Lung microvascular endothelial cell (primary cell): ENCODE measurements around the gene RAI14. TPM values are rescaled to one million over a fixed set of nuclear protein-coding genes. Genes with fewer than 3 reads are reported as not detected.
"Not testable (repeated sequence)": the region's sequence is repeated elsewhere in the genome, so short reads cannot be mapped to it uniquely, and the experiment has no call there.

Experiments
- DNase-seq, 2 donors: peaks; one replicate each; pipeline versions ENCODE4 v3.0.0 to v3.0.0-alpha.2; 2010; ENCODE audit warnings: low read depth in 2 of 2
- total RNA-seq: library from RNA; depleted of rRNA; stranded (reverse); fragments of >200 nt; gene quantifications from 2 replicates; pipeline ENCODE4 v1.2.1, GENCODE V29; 2014

The RAI14 gene
- total RNA-seq, 1 donor from 2014 or later = 187 TPM

DNA sequence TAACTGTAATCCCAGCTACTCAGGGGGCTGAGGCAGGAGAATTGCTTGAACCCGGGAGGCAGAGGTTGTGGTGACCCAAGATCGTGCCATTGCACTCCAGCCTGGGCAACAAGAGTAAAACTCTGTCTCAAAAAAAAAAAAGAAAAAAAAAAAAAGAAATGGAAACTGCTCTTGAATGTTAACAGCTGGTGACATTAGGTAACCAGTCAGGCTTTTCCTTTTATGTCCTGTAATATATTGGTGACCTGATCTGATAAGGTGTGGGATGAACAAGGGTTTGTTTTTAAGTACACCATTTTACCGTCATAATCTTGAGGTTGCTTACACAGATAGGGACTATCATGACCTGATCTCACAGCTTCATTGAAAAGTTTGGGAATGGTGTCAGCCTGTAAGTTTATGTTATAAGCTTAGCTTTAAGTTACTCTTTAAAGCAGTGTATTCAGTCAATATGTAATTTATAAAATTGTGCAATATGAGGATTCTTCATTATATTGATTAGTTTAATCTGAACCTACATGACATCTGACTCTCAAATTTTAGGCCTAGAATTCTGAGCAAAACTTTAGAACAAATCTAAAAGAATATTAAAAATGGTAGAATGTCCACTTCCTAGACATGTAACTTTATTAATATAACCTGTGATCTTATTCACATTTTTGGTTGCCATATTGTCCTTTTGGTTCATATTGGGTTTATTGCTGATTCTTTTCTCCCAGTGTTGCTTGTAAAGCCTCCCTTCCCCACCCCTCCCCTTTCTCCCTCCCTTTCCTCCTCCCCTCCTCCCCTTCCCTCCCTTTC is 41.4 kb downstream of the RAI14 start:
- no peak for DNase-seq

DNA sequence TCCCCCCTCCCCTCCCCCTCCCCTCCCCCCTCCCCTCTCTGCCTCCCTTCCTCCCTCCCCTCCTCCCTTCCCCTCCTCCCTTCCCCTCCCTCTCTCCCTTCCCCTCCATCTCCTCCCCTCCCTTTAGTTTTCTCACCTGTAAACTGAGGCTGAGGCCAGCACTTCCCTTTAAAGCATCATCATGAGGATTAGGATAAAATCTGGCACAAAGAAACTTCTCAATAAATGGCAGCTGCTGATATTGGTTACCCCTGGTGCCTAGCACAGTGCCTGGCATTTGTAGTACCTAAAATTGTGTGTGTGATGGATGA is 41.9 kb downstream of the RAI14 start:
- DNase-seq = no peak

DNA sequence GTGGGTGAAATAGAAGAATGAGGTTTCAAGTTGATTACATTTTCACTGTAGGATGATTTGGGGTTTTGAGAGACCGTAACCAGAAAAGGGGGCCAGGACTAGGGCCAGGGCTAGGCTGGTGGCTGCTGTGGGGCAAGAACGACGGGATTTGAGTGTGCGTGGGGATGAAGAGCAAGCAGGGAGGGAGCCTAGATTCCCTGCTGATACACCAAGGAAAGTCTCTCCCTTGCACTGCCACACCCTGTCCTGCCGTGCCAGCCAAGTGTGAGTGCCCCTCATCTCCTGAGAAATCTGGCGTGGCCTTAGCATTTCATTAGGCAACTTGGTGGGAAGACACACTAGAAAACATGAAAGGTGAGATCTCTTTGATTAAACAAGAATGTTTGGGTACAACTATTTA is 42.6 kb downstream of the RAI14 start:
- no peak for DNase-seq

DNA sequence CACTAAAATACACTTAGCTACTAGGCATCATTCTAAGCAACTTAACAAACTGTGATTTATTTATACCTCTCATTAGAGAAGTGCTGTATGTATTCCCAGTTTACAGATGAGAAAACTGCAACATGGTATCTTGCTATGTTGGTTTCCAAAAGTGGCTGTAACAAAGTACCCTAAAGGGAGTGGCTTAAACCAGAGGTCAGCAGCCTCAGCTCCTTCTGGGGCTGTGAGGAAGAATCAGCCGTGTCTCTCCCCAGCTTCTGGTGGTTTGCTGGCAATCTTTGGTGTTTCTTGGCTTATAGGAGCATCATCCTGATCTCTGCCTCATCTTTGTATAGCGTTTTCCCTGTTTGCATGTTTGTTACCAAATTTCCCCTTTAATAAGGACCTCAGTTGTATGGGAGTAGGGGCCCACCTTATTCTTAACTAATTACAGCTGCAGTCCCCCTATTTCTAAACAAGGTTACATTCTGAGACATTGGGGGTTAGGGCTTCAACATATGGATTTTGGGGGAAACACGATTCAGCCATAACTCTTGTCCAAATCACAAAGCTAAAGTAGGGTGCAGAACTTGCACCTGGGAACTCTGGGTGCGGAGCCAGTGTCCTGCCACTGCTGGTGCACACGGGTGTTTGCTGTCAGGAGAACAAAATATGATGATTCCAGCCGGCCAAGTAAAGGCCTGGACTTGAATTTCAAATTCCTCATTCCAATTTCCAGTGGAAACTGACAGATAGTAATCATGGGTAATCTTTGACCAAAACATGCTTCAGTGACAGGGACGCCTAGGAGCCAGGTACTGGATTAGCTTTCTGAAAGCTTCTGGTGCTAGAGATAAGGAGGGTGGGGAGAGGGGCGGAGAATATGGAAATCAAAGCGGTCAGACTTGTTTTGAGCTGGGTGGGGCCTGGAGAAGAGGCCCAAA is 43.3 kb downstream of the RAI14 start:
- DNase-seq = no peak

DNA sequence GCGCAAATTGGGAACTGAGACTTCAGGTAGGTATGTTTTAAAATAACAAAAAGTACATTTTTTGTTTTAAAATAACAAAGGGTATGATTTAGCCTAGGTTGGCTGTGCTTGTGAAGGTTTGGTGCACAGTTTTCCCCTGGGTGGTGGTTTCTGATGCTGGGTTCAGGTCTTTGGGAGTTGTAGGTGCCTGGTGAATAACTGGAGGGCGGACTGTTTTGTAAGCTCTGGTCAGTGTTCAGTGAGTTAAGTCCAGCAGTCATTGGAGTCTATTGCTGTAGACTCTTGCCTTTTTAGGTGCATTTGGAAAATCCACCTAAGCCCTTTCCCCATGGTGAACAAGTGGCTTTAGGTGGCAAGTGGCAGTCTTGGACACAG is 43.9 kb downstream of the RAI14 start:
- DNase-seq = no peak

DNA sequence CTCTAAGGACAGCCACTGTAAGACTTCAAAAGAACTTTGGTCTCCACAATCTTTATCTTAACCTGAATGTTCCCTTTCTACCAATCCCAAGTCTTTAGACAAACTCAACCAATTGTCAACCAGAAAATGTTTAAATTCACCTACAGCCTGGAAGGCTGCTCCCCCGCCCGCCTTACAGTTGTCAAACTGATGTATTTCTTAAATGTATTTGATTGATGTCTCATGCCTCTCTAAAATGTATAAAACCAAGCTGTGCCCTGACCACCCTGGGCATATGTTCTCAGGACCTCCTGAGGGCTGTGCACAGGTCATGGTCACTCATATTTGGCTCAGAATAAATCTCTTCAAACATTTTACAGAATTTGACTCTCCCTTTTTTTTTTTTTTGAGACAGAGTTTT is 45.3 kb downstream of the RAI14 start:
- not testable (repeated sequence) for DNase-seq

DNA sequence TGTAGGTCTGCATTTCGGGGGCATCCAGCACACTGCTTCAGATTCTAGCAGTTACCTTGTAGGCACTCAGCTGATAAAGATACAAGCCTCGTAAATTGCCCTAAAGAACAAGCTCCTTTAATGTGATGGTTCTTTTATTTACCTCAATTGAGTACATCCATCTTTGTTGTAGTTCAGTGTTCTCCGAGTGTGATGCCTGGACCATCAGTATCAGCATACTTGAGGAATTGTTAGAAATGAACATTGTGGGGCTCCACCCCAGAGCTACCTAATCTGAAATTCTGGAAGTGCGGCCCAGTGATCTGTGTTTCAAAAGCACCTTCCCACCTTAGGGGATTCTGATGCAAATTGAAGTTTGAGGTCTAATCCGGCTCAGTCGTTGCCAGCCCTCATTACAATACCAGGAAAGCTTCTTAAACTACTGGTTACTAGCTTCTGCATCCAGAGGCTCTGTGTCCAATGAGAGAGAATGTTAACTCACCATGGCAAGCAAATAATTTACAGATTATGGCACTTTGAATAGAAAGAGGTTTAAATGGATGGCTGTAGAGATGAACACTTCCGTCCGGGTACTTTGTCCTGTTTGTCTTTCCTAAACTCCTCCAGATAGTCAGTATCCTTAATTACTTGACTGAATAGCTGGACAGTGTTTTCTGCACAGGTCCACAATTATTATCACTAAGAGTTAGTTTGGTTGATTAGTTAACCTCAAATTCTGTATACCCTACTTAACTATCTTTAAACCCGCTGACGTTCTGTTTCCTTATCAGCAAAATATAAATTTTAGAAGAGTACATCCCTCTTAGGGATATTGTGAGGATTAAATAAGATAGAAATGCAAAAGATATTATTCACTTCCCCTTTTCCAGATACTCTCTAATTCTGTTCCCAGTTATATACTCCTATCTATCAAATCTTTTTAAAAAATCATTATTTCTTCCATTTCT is 47.9 kb downstream of the RAI14 start:
- DNase-seq = no peak

DNA sequence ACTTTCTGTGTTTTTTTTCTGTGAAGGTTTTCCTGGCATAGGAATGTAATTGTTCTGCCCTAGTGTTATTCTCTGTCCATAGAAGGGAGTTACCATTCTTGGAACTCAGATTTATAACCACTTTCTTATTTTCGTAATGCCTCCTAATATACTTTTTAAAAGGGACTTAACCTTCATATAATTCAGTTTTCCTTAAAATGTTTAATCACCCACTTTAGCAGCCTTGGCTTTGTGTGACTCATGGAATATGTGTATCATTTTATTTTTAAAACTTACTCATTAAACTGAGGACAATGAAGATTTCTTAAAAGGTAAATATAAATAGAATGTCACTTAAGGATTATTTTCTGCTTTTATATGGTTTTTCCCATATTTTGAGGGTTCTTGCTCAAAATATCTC is 50.0 kb downstream of the RAI14 start:
- DNase-seq = no peak

DNA sequence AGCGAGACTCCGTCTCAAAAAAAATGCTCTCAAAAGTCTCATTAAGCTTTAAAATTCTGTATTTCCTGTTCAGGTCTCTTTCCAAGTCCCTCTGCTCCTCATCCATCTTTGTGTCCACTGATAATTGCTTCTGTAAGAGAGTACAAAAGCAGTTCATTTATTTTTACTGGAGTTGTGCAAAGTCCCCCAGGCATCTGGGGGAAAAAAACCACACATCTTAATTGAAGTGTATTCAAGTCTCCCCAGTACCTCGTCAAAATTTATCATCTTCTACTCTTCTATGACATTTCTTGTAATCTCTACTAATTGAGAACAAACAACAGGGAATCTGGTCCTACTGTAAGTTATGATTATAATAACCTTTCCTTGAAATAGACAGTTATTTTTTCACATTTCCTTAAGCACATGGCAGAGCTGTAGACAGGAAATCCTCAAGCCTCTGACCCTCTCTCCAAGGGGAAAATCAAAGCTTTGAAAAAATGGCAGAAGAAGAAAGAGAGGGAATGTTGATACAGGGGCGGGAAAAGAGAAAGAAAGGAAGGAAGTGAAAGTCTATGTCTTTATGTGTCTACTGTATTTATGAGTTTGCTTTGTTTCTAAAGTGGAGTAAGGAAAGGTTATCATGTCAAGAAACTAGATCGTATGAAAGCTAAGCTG is 51.5 kb downstream of the RAI14 start:
- peak in 1 of 2 donors; percentile 75 for DNase-seq

DNA sequence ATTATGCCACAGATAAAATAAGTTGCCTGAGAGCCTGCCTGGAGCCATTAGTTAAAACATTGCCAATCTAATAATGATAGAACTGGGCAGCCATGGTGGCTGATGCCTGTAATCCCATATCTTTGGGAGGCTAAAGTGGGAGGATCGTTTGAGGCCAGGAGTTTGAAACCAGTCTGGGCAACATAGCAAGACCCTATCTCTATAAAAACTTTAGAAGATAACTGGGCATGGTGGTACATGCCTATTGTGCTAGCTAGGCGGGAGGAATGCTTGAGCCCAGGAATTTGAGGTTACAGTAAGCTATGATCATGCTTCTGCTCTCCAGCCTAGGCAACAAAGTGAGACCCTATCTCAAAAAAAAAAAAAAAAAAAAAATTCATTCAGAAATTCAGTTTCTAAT is 52.6 kb downstream of the RAI14 start:
- no peak for DNase-seq

DNA sequence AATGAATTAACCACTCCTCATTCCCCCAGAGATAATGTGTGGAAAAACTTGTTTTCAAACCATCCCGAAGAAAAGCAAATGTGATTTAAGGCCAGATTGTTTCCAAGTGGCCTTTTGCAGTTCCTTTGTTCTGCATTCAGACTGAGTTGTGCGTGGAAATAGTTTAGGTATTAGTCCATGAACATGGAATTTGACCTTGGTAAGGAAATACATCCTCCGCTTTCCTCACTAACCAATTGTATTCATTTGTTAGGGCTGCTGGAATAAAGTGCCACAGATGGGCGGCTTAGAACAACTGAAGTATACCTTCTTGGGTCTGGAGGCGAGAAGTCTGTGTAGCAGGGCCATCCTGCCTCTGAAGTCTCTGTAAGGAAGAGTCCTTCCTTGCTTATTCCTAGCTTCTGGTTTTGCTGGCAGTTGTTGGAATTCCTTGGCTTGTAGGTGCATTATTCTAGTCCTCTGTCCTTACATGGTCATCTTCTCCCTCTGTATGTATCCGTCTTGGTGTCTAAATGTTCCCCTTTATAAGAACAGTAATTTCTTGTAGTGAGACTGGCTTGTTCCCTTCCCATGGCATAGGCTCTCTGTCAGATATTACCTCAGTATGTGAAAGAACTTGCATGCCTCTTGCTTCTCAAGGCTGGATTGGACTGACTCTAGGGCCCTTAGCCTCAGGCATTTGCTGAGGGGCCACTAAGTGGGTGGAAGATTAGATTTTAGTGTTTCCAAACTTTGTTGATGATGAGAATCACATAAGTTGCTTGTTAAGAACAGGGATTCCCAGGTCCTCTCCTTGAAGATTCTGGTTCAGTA is 53.9 kb downstream of the RAI14 start:
- DNase-seq = peak; percentile 78 to 89

DNA sequence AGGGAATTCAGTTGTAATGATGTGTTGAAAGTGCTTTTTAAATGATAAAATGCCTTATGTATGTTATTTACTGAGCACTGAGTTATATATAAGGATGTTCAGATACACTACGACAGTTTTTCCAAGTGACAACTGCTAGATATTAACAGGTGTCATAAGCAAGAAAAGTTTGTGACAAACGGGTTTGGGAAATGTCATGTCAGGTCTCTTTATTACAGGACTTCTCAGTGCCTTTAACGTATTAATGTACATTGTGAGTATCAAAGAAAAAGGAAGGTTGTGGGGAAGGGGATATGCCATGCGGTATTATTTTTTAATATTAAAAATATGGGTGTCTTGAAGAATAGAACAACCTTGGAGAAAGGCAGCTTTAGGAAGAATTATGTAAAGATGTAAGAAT is 56.4 kb downstream of the RAI14 start:
- no peak for DNase-seq

DNA sequence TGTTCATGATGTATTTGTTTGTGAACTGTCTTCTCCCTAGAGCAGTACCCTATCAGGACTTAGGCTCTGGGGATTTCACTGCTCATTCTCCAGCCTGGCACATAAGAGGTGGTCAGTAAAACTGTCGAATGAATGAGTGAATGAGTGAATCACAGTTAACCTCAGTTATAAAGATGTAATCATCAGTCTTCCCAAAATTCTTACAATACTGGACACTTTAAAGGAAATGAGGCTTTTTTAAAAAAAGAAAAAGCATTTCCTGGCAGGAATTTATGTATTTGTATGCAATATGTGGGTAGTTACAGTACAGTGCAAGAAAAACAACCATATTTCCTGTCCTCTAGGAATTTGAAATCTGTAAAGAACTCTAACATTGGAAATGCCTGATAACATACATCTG is 59.6 kb downstream of the RAI14 start:
- peak; percentile 61 to 80 for DNase-seq

DNA sequence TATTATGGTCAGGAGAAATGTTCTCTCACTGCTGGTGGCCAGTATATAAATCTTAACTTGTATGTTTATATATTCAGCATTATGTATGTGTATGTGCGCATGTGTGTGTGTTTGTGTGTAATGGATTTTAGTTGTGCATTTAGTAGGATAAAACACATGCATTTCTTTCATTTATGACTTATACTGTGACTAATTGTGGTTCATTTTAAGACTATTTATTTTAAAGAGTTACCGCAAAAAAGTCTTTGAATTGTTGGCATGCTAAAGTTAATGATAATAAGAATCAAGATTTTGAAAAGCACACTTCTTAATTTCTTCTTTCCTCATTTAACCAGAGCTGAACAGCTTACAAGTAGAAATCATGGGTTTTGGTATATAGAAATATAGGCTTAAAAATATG is 60.9 kb downstream of the RAI14 start:
- DNase-seq = no peak

DNA sequence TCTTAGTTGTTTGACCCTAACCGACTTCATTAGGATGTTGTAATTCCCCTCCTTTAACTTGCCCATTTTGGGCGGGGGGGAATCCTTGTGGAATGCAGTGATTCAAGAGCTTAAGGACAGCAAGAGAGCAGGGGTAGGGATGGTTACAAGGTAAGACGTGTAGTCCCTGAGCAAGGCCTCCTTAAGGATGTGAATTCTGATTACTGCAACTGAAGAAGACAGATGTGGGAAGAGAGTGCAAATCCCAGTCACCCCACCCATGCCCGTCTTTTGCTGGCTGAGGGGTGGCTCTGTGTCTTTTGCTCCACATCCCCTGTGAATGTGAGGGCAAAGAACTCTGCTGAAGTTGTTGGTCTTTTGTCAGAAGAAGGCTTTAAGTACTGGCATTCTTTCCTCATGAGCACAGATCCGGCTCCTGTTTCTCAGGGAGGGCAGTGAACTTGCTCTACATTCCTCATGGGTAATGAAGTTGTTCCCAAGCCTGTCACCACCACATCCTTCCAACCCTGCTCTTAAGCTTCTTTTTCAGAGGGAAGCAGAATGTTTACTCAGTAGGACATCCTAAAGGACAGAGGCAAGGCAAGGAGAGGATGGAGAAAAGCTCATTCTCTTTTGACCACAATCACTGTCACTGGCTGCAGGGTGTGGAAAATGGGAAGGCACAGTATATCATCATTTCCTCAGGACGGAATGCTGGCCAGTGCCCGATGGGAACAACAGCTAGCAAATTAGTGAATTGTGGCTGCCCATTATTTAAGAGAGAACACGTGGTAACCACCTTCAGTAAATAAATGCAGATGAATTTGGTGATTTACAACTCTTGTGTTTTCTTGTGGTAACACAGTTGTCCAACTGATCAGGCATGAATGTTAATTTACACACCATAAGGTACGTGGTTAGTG is 61.5 kb downstream of the RAI14 start:
- DNase-seq = peak; percentile 84 to 98

DNA sequence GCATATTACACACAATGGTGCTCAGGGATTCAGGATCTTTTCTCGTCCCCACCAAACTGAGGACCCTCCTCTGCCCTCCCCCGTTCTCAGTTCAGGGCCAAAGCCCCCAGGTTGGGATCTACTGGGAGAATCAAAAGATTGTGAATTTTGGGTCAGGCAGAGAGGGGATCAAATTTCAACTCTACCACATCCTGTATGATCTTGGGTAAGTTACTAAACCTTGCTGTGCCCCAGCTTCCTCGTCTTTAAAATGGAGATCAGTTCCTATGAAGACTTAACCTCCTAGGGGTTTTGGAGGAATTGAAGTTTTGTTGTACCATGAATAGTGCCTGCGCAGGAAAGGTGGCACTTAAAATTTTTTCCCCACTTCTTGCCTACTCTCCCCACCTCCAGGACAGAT is 62.4 kb downstream of the RAI14 start:
- no peak for DNase-seq

DNA sequence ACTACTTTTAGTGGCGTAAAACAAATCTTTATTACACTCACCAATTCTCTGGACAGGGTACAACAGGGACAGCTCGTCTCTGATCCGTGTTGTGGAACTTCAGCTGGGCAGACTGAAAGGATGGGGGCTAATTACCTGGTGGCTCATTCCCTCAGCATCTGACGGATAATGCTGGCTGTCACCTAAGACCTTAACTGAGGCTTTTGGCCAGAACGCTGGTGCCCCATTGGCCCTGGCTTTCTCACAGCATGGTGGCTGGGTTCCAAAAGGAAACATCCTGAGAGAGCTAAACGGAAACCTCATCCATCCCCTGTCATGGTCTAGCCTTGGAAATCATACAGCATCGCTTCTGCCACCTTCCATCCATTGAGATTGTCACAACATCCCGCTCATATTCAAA is 62.9 kb downstream of the RAI14 start:
- DNase-seq = peak; percentile 52 to 68

DNA sequence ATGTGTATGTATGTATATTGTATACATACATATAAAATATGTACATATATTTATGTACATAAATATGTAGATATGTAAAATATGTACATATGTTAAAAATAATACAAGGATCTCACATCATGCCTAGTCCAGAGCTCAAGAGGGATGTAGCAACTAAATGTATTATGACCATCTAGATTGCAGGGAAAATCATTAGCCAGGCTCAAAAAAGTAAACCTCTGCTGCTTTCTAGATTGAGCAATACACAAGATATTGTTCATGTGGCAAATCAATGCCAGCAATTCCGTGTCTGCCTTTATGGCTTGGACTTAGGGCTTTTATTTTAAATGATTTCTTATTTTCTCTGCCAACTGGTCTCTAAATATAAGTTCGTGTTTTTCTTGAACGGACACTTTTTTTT is 65.2 kb downstream of the RAI14 start:
- no peak for DNase-seq

DNA sequence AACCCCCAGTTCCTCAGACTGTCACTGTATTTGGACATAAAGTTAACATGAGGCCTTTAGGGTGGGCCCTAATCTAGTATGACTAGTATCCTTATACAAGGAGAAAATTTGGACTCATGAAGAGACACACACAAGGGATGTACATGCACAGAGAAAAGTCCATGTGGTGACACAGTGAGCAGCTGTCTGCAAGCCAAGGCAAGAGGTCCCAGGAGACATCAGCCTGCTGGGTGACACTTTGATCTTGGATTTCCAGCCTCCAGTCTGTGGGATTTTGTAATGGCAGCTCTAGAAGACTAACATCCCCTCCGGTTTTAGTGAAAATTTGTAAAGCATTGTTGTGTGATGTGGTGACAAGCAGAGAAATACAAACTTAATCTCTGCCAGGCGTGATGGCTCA is 66.1 kb downstream of the RAI14 start:
- no peak for DNase-seq
